Putamen (tissue), 1 donor: ENCODE measurements around the gene PARN.
"Not testable (repeated sequence)": the region's sequence is repeated elsewhere in the genome, so short reads cannot be mapped to it uniquely, and the experiment has no call there.

Source experiments
- DNase-seq: peaks from one replicate; pipeline ENCODE4 v3.0.0-alpha.2; 2016; ENCODE audit warnings: low spot score

The PARN gene

GRCh38 chr16:14574698-14575415, 55.2 kb downstream of the PARN start:
- not testable (repeated sequence) for DNase-seq

DNA sequence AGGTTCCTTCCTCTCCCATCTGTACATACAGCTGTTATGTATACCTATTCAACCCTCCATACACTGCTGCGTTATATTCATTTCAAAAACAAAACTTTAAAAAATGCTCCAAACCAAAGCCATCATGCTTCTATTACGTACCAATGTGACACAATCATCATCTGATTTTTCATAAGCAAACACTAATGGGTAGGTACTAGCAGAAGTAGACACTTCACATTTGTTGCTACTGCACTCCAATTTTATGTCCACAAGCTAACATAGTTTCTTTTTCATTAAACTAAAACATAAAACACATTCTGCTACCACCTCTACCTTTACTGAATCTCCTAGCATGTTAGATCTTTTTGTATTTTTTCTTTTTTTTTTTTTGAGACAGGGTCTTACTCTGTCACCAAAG, 57.5 kb downstream of the PARN start:
- DNase-seq = no peak

DNA sequence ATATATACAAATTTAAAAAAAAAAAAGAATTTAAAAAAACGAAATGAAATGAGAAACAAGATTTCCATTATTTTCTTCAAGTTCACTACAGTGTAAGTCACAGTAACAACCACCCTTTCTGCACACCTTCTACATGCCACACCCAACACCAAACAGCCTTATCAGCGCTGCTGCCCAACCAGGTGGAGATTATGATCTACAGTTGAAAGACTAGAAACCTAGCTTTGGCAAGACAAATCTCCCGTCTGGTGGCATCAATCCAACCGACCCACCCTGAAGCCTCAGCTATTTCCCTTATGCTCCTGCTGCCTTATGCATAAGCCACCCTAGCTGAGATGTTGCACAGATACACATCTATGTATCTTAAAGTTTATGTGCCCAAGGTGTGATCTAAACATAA, 60.8 kb downstream of the PARN start:
- no peak for DNase-seq

DNA sequence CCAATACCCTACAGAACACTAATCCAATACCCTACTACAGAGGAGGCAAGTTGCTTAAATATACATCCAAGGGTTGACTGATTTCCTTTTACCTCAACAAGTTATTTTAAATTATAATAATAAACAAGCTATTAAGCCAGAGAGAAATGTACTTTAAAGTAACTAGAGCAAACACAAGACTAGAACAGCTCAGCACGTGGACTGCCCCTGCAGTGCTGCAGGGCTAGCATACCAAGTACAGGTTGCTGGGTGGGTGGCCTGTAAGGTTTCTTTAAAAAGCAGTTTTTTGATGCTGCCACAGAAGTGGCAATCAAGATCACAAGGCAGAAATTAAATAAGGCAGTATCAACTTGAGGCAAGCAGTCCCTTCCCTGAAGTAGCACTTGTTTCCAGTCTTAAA, 63.5 kb downstream of the PARN start:
- no peak for DNase-seq

GRCh38 chr16:14565688-14566025, 64.4 kb downstream of the PARN start:
- no peak for DNase-seq

- DNase-seq = no peak
These were observed 65.0 kb downstream of the PARN start for GRCh38 chr16:14564861-14565687.

- no peak for DNase-seq
These were observed 65.7 kb downstream of the PARN start for GRCh38 chr16:14564323-14564722.

GRCh38 chr16:14562691-14563491, 67.2 kb downstream of the PARN start:
- DNase-seq = no peak

DNA sequence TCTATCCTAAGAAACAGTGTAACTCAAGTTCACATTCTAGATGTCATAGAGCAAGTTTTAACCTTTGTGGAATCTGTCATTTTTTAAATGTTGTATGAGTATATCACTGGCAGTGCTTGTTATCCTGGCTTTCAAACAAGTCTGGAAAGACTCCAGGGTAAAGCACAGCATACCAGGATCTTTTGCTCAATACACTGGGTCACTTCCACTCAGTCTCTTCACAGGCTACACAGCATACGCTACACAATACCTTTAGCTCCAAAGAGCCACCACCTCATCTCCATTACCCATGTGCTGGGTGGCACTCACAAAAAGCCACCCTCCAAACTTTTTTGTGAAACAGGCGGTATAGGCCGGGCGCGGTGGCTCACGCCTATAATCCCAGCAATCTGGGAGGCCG, 69.5 kb downstream of the PARN start:
- DNase-seq = no peak

DNA sequence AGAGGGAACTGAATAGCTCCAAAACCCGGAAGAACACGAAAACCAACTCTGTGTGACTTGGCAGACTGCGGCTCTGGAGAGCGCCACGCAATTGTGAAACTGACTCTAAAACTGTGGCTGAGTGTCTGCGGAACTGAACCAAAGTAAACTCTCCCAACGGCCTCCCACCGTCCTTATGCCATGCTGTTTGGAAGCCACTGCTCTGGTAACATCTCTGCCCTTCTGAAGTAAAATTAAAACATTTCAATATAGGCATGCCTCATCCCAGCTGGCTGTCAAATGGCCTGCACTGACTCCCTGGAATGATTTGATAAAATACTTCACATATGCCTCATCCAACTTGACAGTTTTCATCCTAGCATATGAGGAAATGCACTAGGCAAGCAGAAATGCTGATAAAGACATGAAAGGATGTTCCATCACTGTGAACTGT, 70.2 kb downstream of the PARN start:
- no peak for DNase-seq

- no peak for DNase-seq
These were observed 76.6 kb downstream of the PARN start for GRCh38 chr16:14553447-14553846.

DNA sequence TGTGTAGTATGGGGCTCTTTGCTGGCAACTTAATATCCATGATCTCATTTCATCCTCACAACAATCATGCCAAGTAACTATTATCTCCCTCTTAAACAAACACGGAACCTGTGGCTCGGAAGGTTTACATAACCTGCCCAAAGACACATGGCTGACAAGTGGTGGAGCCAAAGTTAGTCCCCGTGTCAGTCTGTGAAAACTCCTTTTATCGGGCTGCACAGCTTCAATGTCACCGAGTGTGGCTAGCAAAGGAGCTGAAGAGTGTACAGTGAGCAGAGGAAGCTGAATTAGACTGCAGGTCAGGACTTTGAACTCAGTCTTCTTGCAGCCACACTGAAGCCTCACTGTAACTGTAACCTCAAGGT, 80.3 kb downstream of the PARN start:
- no peak for DNase-seq

- no peak for DNase-seq
These were observed 80.9 kb downstream of the PARN start for GRCh38 chr16:14548933-14549788.

DNA sequence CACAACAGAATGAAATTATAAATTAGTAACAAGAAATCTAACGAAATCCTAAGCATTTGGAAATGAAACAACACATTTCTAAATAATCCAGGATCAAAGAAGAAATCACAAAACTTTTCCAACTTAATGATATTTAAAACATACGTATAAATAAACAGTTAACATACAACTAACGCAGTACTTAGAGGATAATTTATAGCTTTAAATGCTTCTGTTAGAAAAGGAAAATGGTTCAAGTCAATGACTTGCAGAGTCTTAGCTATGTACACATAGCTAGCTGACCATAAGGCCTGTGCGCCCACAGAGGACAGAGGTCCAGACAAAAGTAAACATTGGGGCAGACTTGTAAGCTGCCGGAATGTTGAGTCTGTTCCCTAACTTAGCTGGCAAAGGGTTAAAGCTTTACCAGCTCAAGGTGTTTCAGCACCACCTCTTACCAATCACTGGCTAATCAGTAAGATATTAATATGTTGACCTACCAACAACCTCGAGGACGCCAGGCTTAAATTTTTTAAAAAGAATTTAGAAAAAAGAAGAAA, 84.6 kb downstream of the PARN start:
- no peak for DNase-seq

DNA sequence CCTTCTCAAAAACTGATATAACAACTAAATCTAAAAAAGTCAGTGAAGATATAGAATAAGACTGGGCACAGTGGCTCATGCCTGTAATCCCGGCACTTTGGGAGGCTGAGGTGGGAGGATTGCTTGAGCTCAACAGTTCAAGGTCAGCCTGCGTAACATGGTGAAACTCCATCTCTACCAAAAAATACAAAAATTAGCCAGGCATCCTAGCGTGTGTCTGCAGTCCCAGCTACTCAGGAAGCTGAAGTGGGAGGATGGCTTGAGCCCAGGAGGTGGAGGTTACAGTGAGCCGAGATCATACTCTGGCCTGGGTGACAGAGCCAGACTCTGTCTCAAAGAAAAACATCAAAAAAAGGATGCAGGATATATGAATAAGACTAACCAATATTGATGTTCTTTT, 85.2 kb downstream of the PARN start:
- DNase-seq = not testable (repeated sequence)

- no peak for DNase-seq
These were observed 90.4 kb downstream of the PARN start for GRCh38 chr16:14539631-14540030.

DNA sequence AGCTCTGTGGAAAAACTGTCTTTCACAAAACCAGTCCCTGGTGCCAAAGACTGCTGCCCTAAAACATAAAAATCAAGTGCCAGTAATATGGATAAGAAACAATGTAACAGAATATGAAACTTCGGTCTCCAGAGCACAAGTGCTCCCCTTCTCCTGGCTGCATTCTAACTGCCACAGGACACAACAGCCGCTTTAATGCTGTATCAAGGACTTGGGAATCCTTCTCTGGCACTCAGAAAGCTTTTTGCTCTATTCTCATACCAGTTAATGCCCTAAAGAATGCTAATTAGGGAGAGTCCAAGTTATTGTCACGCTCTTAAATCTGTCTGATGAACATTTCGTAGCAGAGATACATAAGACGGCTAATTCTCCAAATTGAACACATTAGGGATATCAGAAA, 90.9 kb downstream of the PARN start:
- DNase-seq = no peak

DNA sequence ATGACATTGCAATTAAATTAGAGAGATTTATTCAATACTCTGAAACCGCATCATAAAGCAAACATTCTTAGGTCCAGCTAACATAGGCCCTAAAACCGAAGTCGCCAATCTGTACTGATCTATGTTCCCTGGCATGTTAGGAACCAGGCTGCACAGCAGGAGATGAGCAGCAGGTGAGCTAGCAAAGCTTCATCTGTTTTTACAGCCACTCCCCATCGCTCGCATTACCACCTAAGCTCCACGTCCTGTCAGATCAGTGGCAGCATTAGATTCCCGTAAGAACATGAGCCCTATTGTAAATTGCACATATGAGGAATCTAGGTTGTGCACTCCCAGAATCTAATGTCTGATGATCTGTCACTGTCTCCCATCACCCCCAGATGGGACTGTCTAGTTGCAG, 91.5 kb downstream of the PARN start:
- DNase-seq = no peak

GRCh38 chr16:14531613-14532012, 98.4 kb downstream of the PARN start:
- no peak for DNase-seq

DNA sequence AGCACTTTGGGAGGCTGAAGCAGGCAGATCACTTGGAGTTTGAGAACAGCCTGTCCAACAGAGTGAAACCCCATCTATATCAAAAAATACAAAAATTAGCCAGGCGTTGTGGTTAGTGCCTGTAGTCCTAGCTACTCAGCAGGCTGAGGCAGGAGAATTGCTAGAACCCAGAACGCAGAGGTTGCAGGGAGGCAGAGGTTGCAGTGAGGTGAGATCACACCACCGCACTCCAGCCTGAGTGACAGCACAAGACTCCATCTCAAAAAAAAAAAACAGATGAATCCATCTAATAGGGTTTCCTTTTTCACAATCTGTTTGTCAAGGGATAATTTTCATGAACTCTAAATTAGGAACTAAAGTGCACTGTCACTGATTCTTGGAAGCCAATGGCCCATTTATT, 99.0 kb downstream of the PARN start:
- DNase-seq = peak; percentile 14

GRCh38 chr16:14530046-14530445, 100.0 kb downstream of the PARN start:
- no peak for DNase-seq
